C4-2B (cell line): ENCODE data around the gene LSAMP.
"Not testable (repeated sequence)": the region's sequence is repeated elsewhere in the genome, so short reads cannot be mapped to it uniquely, and the experiment has no call there.

ENCODE experiments used
- H3K27ac ChIP-seq: fragments of 450-650 bp; 2 replicates; pipeline ENCODE4 v1.5.1; 2017
- ZFX ChIP-seq: fragments of 450-650 bp; IDR thresholded peaks from 2 replicates; pipeline ENCODE4 v1.6.1; 2017
- TF ChIP-seq, protein P1 (sequence below): fragments of 450-650 bp; conservative IDR thresholded peaks from 2 replicates; pipeline ENCODE4 v1.5.1; 2017; ENCODE audit warnings: mild to moderate bottlenecking

Gene LSAMP

DNA sequence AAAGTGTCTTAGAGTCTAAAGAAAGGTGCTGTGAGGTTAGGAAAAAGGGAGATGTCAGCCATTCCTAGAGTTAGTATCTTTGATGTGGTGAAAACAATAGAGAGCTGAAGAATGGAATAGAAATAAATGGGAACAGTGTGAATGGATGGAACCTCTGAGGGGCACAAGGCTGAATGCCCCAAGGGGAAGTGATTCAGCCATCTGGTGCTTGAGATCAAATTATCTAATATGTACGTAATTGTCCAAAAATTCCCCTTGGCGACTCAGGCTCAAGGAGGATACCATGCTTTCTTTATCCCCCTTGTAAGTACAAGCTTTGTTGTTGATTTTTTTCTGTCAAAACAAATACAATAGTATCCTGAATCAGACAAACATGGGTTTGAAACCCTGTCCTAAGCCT, 361.6 kb downstream of the LSAMP start:
- TF ChIP-seq ZFX, result no peak
- TF ChIP-seq, protein P1, sequence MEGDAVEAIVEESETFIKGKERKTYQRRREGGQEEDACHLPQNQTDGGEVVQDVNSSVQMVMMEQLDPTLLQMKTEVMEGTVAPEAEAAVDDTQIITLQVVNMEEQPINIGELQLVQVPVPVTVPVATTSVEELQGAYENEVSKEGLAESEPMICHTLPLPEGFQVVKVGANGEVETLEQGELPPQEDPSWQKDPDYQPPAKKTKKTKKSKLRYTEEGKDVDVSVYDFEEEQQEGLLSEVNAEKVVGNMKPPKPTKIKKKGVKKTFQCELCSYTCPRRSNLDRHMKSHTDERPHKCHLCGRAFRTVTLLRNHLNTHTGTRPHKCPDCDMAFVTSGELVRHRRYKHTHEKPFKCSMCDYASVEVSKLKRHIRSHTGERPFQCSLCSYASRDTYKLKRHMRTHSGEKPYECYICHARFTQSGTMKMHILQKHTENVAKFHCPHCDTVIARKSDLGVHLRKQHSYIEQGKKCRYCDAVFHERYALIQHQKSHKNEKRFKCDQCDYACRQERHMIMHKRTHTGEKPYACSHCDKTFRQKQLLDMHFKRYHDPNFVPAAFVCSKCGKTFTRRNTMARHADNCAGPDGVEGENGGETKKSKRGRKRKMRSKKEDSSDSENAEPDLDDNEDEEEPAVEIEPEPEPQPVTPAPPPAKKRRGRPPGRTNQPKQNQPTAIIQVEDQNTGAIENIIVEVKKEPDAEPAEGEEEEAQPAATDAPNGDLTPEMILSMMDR, result no peak
- no peak overlapping the region for H3K27ac ChIP-seq

DNA sequence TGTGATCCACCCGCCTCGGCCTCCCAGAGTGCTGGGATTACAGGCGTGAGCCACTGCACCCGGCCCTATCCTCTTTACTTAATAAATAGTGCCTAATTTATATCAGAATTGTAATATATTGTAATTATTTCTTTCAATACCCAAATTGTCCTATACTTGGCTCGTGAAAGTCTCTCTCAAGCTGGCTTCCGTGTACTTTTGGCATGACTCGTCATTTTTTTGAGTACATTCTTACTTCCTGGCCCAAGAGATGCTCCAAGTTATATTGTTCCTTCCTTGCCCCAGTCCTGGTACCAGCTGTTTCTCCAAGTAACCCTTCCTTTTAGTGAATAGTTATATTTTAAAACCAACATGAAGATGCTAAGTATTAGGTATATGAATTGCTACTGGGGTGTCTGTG, 366.7 kb downstream of the LSAMP start:
- no peak overlapping the region for H3K27ac ChIP-seq
- TF ChIP-seq, protein P1, result no peak
- TF ChIP-seq ZFX, result no peak

DNA sequence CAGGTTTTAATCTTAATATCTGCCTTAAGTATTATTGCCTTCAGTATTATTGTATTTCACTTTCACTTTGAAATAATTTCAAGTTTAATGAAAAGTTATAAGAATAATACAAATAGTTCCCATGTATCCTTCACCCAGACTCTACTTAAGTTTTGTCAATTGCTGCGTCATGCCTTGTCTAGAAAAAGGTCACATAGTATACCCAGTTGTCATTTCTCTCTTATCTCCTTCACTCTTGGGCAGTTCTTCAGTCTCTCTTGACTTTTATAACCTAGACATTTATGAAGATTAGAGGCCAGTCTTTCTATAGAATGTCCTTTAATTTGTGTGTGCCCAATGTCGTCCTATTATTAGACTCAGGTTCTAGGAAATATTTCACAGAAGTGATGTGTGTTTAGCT, 367.7 kb downstream of the LSAMP start:
- TF ChIP-seq, protein P1, result no peak
- TF ChIP-seq ZFX, result no peak
- H3K27ac ChIP-seq, result no peak overlapping the region

DNA sequence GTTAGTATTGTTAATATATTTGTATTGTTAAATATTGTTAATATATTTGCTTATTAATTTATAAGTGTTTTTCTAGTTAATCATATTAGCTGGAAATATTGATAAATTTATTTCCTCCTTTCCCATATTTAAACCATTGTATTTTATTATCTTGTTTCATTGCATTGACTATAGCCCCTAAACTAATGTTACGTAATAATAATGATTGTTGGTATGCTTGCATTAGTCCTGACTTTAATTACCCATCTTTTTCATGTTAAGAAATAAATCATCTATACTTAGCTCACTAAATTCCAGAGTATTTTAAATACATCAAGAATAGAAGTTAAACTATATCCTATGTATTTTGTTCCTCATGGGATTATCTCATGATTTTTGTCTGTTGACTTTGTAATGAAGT, 368.2 kb downstream of the LSAMP start:
- TF ChIP-seq, protein P1, result no peak
- no peak for TF ChIP-seq ZFX
- H3K27ac ChIP-seq, result no peak overlapping the region

DNA sequence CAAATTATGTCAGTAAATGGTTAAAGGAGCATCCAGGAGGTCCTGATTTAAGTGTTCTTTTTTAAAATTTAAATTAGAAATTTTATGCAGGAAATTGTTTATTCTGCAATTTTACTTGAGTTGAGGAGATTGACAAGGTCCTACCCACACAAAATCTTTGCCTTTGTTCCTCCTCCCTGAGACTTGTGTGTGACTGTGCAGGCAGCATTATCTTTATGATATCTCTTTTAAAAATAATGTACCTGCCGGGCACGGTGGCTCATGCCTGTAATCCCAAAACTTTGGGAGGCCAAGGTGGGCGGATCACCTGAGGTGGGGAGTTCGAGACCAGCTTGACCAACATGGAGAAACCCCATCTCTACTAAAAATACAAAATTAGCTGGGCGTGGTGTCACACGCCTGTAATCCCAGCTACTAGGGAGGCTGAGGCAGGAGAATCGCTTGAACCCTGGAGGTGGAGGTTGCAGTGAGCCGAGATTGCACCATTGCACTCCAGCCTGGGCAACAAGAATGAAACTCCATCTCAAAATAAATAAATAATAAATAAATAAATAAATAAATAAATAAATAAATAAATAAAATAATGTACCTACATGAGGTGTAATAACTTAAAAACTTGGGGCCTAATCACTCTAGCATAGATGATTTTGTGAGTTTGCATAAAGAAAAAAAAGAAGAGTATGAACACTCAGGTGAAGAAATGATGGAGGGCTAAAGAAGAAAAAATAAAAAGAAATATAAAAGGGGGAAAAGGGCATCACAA, 374.6 kb downstream of the LSAMP start:
- not testable (repeated sequence) for H3K27ac ChIP-seq

DNA sequence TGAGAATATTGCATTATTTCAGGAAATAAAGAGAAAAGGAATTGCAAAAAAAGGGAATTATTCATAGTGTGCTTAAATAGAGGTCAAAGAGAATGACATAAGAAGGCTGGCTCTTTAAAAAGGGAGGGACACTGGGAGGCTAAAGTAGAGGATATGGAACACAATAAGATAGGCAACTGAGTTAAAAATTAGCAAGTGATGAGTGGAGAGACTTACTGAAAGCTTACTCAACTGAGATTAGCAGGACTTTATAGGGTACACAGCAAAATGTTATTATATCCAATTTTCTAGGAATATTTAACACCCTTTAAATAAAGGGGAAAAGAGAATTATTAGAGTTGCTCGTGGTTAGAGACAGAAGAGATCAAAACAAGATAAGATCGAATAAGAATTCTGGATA, 375.2 kb downstream of the LSAMP start:
- no peak overlapping the region for H3K27ac ChIP-seq
- TF ChIP-seq ZFX, result no peak
- TF ChIP-seq, protein P1, result no peak

DNA sequence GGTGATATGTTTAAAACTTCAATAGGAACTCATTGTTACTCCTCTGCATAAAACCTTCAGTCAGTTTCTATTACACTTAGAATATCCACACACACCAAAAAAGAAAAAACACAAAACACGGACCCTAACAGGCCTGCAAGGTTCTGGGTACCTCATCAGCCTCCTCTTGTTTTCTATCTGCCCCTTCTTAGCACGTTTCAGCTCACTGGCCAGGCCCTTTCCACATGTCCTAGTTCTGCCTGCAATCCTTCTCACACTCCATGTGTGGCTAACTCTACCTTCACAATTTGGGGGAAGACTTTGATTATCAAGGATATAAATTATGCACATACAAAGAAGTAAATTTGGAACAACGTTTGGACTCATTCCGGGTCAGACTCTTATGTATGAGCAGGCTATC, 376.3 kb downstream of the LSAMP start:
- TF ChIP-seq, protein P1, result no peak
- TF ChIP-seq ZFX, result no peak
- H3K27ac ChIP-seq, result no peak overlapping the region

DNA sequence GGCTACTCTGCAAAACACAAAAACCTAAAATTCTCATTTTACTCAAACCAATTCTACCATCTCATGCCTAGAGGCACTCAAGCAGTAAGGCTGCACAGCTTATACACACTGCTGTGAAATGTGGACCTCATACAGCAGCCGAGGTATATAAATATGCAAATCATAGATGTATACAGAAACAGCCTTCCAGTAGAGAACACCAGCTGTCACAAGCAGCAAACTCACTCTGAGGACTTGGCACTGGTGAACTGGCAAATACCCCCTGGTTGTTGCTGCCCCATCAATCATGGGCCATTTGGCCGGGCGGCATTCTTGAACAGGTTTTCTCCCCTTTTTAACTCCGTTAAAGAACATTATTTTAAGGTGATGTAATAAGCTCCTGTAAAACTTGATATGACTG, 378.0 kb downstream of the LSAMP start:
- no peak for TF ChIP-seq ZFX
- TF ChIP-seq, protein P1, result no peak
- H3K27ac ChIP-seq, result no peak overlapping the region
